Mammary epithelial cell (primary cell): ENCODE measurements around the gene VAPB.

ENCODE experiments used
- EZH2 ChIP-seq: IDR thresholded peaks from 2 replicates; pipeline ENCODE4 v1.6.1; 2012; ENCODE audit warnings: low read length, inconsistent platforms, borderline replicate concordance
- TF ChIP-seq, protein P1 (sequence below), 2 donors: IDR thresholded peaks in 1 of 2; conservative IDR thresholded peaks in 1 of 2; 2 replicates each; pipeline ENCODE4 v1.5.1; 2011 to 2012; ENCODE audit warnings: inconsistent platforms in 2 of 2, low read length in 2 of 2, mild to moderate bottlenecking in 2 of 2, control low read depth in 1 of 2, low read depth in 1 of 2; ENCODE audit not compliant: insufficient read depth in 1 of 2; ENCODE audit errors: extremely low read depth in 1 of 2

DNA sequence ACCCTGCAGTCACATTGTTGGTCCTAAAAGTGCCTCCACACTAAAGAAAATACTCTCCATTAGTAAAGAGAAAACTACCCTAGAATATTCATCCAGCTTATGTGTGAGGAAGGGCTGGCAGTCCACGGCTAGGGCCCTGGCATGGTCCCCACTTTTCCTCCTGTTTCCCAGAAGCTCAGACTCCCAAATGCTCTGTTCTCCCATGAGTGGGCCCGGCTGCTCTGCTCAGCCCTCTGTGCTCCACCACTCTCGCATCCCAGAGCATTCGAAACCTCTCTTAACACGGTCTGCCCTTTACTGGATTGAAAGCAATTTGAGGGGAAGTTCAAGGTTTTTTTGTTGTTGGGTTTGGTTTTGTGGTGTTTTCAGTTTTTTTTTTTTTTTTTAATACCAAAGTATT lies 64.4 kb downstream of the VAPB start:
- TF ChIP-seq, protein P1, sequence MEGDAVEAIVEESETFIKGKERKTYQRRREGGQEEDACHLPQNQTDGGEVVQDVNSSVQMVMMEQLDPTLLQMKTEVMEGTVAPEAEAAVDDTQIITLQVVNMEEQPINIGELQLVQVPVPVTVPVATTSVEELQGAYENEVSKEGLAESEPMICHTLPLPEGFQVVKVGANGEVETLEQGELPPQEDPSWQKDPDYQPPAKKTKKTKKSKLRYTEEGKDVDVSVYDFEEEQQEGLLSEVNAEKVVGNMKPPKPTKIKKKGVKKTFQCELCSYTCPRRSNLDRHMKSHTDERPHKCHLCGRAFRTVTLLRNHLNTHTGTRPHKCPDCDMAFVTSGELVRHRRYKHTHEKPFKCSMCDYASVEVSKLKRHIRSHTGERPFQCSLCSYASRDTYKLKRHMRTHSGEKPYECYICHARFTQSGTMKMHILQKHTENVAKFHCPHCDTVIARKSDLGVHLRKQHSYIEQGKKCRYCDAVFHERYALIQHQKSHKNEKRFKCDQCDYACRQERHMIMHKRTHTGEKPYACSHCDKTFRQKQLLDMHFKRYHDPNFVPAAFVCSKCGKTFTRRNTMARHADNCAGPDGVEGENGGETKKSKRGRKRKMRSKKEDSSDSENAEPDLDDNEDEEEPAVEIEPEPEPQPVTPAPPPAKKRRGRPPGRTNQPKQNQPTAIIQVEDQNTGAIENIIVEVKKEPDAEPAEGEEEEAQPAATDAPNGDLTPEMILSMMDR (conservative IDR thresholded peaks at IDR 0.05 in 1 of 2, IDR thresholded peaks at IDR 0.05 in 1 of 2; ENCODE audit: extremely low read depth in 1 of 2, insufficient read depth in 1 of 2, low read depth in 1 of 2, low read length in 2 of 2) = no peak
- no peak for TF ChIP-seq EZH2
